Aorta (tissue), 5 donors: ENCODE results near the gene VASN. TPM values are rescaled to one million over a fixed set of nuclear protein-coding genes. Genes with fewer than 3 reads are reported as not detected.

Source experiments
- ATAC-seq: fragments of 200-7000 bp; cut with Tn5 transposase; one replicate; pipeline ENCODE4 v1.9.1; 2022; ENCODE audit warnings: moderate library complexity; ENCODE audit not compliant: low FRiP score
- DNase-seq, 2 donors: peaks; one replicate each; pipeline ENCODE4 v3.0.0-alpha.2; 2020
- H3K27ac ChIP-seq, 2 donors: one replicate each; pipeline ENCODE4 v1.5.1; 2013; ENCODE audit warnings: low read length in 2 of 2, mild to moderate bottlenecking in 2 of 2, moderate library complexity in 2 of 2, control low read depth in 1 of 2, inconsistent platforms in 1 of 2, low read depth in 1 of 2
- H3K27me3 ChIP-seq, 2 donors: one replicate each; pipeline ENCODE4 v1.6.1; 2013; ENCODE audit warnings: control low read depth in 1 of 2, low read length in 1 of 2, mild to moderate bottlenecking in 1 of 2, moderate library complexity in 1 of 2; ENCODE audit not compliant: insufficient read depth in 2 of 2, control insufficient read depth in 1 of 2
- H3K36me3 ChIP-seq, 2 donors: one replicate each; pipeline ENCODE4 v1.6.1; 2013; ENCODE audit warnings: control low read depth in 1 of 2, low read length in 1 of 2, mild to moderate bottlenecking in 1 of 2; ENCODE audit not compliant: insufficient read depth in 2 of 2, control insufficient read depth in 1 of 2
- H3K4me1 ChIP-seq, 2 donors: one replicate each; pipeline ENCODE4 v1.6.1; 2013; ENCODE audit warnings: low read length in 2 of 2, control low read depth in 1 of 2, mild to moderate bottlenecking in 1 of 2, moderate library complexity in 1 of 2; ENCODE audit not compliant: insufficient read depth in 2 of 2, control insufficient read depth in 1 of 2
- H3K4me3 ChIP-seq, 2 donors: one replicate each; pipeline ENCODE4 v1.5.1; 2013; ENCODE audit warnings: low read length in 2 of 2, control low read depth in 1 of 2, mild to moderate bottlenecking in 1 of 2
- H3K9me3 ChIP-seq: one replicate; pipeline ENCODE4 v1.6.1; 2013; ENCODE audit warnings: mild to moderate bottlenecking, low read length; ENCODE audit not compliant: control insufficient read depth
- WGBS, 2 donors: extraction: QIAGEN DNeasy Blood & Tissue Kit; methylation state at CpG; one replicate each; pipeline ENCODE4 v1.1.7; 2013; 5-methylcytosine and 5-hydroxymethylcytosine counted together
- intact Hi-C, 2 donors: fragments of 100-400 bp; cut with DNase I; formaldehyde crosslinking; loops; one replicate each; pipeline versions ENCODE4 v1.14.2 to v1.15.0; 2022
- polyA plus RNA-seq, 2 donors: library from polyadenylated mRNA; stranded (reverse); fragments of 200-250 nt; gene quantifications; one replicate each; pipeline ENCODE4 v1.2.3, GENCODE V29; 2013
- total RNA-seq, 2 donors: library from RNA; stranded (reverse); fragmentation: NEBNext Ultra II Directional; extraction: Animal tissue kit (Norgen Biotek cat#: 25700); gene quantifications; one replicate each; pipeline ENCODE4 v1.2.1, GENCODE V29; 2021
- donor health status: healthy with polysubstance abuse.
- donor health status: Bipolar disorder and iron deficiency.
- donor health status: DM: no; HTN: no; CAD: no.
- donor health status: DM: no; HTN: no; CAD: no.
- donor health status: DM: yes; HTN: yes; CAD: no.

The VASN gene
- total and polyA plus RNA-seq, 4 donors = 21.7 to 120 (median 59.1) TPM

DNA sequence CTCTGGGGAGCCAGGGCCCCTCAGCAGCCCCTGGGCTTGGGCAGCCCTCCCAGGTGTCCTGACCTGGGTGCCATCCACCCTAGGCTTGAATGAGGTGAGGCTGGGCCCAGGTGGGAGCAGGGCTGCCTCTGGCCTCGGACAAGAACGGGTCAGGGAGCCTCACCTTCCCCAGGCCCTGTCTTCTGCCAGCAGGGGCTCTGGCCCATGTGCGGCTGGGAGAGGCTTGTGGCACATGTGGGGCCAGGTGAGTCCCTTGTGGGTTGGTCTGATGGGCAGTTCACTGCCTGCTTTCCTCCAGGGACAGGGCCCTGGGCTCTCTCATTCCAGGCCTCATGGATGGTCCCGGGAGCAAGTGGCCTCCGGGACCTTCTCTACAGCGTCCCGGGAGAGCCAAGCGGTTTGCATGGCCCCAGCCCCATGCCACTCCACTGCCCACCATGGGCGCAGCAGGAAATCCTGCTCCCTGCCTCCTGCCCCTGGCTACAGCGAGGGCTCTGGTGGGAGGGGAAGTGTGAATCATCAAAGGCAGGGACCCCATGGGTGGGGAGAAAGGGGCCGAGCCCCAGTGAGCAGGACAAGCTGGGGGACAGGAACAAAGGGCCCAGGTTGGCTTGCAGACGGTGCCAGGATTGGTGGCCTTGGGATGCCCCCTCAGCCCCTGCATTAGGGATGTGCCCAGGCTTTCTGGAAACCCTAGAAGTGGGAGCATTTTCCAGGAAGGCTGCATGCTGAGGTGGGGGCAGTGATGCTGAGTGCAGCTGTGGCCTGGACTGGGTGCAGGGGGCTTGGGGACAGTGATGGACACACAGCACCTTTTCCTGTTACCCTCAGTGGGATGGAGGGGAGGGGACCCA is 12.2 kb downstream of the VASN start:
- Histone ChIP-seq H3K9me3 (no peaks in the 10 kb centered on the region), H3K4me3 (no peak overlapping the region), H3K27ac (peak overlapping the region in 1 of 2 donors; percentile 66), H3K36me3 (peaks cover 0 to 13% of the 10 kb centered on the region in 2 donors), H3K4me1 (peaks cover 0 to 7% of the 10 kb centered on the region in 2 donors), H3K27me3 (no peaks in the 10 kb centered on the region)
- peak in 1 of 2 donors; percentile 45 for DNase-seq
- intact Hi-C loops = no loop called here
- 59% methylated on average over 10 to 12 of the region's 12 CpGs for WGBS, 2 donors
- no peak for ATAC-seq

DNA sequence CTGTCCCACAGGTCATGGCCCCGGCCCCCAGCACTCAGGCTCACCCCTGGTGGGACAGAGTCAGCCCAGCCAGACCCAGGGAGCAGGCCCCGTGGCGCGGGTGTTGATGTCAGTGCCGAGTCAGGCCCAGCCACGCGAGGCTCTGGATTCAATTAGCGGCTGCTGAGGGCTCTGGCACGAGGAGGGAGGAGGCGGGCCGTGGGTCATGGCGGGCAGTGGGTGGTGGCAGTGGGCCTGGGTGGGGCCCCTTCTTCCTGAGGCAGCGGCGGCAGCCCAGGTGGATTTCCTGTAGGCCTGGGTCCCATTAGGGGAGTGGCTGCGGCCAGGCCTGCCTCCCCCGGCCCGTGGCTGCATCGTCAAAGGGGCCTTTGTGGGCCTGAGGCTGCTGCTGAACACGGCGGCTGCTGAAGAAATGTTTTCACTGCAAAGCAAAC is 12.9 kb downstream of the VASN start:
- Histone ChIP-seq H3K36me3 (peaks cover 0 to 13% of the 10 kb centered on the region in 2 donors), H3K4me3 (no peak overlapping the region), H3K9me3 (no peaks in the 10 kb centered on the region), H3K27ac (peak overlapping the region; percentile 66 to 84), H3K4me1 (peaks cover 0 to 7% of the 10 kb centered on the region in 2 donors), H3K27me3 (no peaks in the 10 kb centered on the region)
- ATAC-seq (peak; percentile 2), DNase-seq (peak; percentile 72 to 86)
- WGBS, 2 donors = 12 to 18% methylated on average over 15 to 20 of the region's 20 CpGs
- intact Hi-C loops = no loop called here

DNA sequence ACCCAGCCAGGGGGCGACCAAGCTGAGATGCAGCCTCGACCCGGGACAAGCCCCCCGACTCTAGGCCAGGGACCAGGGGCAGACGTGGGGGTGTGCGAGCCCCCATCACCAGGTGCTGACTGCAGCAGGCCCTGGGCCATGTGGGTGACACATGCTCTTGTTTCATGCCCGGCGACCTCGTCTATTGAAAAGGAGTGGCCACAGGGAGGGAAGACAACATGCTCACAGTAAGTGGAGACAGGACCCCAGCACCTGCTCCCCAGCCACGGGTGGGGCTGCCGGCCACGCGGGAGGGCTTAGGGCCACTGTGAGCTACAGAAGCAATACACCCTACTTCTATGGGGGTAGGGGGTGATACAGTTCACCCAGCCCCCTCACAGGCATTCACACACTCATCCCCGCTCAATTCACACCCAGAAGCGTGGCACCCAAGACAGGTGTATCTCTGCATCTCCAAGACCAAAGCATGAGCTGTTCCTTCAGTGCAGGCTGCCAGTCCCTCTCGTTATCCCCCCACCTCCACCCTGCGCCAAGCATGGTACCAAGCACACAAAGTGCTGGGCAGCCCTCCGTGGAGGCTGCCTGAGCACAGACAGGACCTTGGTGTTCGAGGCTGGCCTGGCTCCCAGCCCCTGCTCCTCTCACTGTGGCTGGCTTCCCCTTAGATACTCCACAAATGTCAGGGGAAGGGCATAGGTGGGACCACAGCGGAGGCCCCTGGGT is 13.6 kb downstream of the VASN start:
- H3K27me3 ChIP-seq = no peaks in the 10 kb centered on the region
- H3K4me3 ChIP-seq = no peak overlapping the region
- peaks cover 0 to 13% of the 10 kb centered on the region in 2 donors for H3K36me3 ChIP-seq
- ATAC-seq (no peak), DNase-seq (peak in 1 of 2 donors; percentile 54)
- no peaks in the 10 kb centered on the region for H3K9me3 ChIP-seq
- peaks cover 0 to 7% of the 10 kb centered on the region in 2 donors for H3K4me1 ChIP-seq
- WGBS, 2 donors = 45% methylated on average over 20 of the region's 20 CpGs
- peak overlapping the region; percentile 84 to 88 for H3K27ac ChIP-seq
- intact Hi-C loops = no loop called here

DNA sequence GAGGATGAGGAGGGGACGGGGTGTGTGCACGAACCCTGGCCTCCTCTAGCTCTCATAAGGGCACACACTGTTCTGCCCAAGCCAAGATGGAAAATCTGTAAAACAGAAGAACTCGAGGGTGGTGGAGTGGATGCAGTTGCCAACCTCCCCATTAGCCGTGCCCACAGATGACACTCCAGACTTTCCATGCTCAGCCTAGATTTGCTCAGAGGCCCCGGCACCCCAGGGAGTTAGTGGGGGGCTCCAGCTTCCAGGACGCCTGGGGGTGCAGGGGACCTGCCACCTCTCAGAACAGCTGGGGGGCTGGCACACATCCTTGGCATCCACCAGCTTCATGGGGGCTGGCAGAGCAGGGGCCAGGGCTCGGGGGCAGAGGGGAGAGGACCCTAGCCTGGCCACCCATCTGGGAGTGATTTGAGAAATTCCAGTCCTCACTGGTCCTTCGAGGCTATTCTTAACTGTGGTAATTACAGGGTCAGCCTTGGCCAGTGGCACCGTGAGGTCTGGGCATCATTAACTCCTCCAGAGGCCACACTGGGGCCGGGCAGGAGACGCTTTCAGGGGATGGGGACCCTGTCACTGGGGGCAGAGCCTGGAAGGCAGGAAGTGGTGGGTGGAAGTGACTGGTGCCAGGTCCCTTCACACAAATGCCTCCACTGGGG is 14.3 kb downstream of the VASN start:
- Histone ChIP-seq H3K36me3 (peaks cover 0 to 13% of the 10 kb centered on the region in 2 donors), H3K4me3 (no peak overlapping the region), H3K27ac (peak overlapping the region; percentile 84 to 88), H3K9me3 (no peaks in the 10 kb centered on the region), H3K4me1 (peaks cover 0 to 7% of the 10 kb centered on the region in 2 donors), H3K27me3 (no peaks in the 10 kb centered on the region)
- ATAC-seq (no peak), DNase-seq (peak in 1 of 2 donors; percentile 48)
- intact Hi-C loops = no loop called here
- WGBS, 2 donors = 7 to 11% methylated on average over 11 of the region's 11 CpGs

DNA sequence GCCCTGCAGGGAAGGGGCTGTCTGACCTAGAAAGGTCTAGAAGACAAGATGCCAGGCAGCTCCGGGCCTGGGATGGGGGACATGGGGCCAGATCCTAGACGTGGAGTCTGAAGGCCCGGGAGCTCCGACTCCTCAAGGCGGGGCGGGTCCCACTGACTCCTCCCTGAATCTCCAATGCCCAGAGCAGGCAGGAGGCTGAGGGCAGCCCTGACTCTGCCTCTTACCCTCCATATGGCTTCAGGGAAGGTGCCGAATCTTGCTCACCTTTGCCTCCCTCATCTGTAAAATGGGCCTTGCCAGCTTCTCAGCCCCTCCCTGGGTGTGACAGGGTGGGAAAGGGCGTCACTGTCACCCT is 14.8 kb downstream of the VASN start:
- intact Hi-C loops = no loop called here
- WGBS, 2 donors = 4 to 9% methylated on average over 8 of the region's 8 CpGs

DNA sequence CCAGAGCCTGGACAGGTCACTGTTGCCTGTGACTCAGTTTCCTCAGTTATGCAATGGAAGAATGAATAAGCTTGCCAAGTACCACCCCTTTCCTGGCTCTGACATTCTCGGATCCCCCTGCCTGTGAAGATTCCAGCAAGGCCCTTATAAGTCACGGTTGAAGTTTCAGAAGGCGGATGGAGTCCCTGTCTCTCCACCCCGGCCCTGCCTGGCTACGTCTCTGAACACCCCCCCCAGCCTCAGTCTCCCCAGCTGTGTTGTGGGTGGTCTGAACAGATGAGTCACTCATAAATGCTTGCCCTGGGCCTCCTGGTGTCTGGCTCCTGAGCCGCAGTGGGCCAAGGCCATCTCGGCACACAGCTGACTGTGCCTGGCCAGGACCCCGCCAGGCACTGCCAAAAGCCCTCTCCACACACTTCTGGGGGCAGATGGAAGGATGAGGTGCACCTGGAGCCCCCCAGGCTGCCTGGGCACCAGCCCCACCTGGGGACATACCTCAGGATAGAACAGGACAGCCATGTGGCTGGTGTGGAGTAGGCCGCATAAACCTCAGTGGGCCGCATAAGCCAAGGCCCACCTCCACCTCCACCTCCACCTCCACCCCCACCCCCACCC is 15.4 kb downstream of the VASN start:
- Histone ChIP-seq H3K4me3 (no peak overlapping the region), H3K4me1 (peaks cover 0 to 7% of the 10 kb centered on the region in 2 donors), H3K27me3 (no peaks in the 10 kb centered on the region), H3K9me3 (no peaks in the 10 kb centered on the region), H3K36me3 (peaks cover 0 to 8% of the 10 kb centered on the region in 2 donors), H3K27ac (peak overlapping the region; percentile 84 to 88)
- 15 to 22% methylated on average over 10 of the region's 10 CpGs for whole genome bisulfite sequencing, 2 donors
- intact Hi-C loops = no loop called here
- peak in 1 of 2 donors; percentile 55 for DNase-seq
- no peak for ATAC-seq

More for the DNA sequence above, 14.8 kb downstream of the VASN start:
- DNase-seq (peak; percentile 73 to 89), ATAC-seq (no peak)
- Histone ChIP-seq H3K4me3 (no peak overlapping the region), H3K27me3 (no peaks in the 10 kb centered on the region), H3K9me3 (no peaks in the 10 kb centered on the region), H3K36me3 (peaks cover 0 to 13% of the 10 kb centered on the region in 2 donors), H3K27ac (peak overlapping the region; percentile 84 to 88), H3K4me1 (peaks cover 0 to 7% of the 10 kb centered on the region in 2 donors)

DNA sequence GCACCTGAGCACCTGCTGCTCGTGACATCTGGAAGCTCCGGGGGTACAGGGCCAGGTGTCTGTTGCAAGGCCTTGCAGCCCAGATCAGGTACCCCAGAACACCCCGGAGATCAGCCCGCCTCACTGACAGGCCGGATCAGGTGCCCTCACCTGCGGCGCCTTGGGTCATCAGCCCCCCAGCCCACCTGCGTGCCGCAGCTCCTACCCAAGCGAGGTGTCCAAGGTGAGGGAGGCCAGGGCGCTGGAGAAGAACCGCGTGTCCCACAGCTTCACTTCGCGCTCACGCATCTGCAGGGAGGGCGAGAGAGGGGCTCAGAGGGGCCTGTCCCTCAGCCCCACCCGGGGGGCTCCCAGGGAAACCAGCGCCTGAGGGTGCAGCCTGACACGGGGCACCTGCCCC is 16.1 kb downstream of the VASN start:
- H3K4me1 ChIP-seq = peaks cover 0 to 7% of the 10 kb centered on the region in 2 donors
- no peaks in the 10 kb centered on the region for H3K9me3 ChIP-seq
- peak in 1 of 2 donors; percentile 53 for DNase-seq
- ATAC-seq = no peak
- WGBS, 2 donors = 66 to 67% methylated on average over 20 of the region's 20 CpGs
- no peak overlapping the region for H3K4me3 ChIP-seq
- intact Hi-C loops = no loop called here
- H3K27me3 ChIP-seq = no peaks in the 10 kb centered on the region
- peak overlapping the region; percentile 70 to 79 for H3K27ac ChIP-seq
- H3K36me3 ChIP-seq = peaks cover 0 to 3% of the 10 kb centered on the region in 2 donors
